GM13976 (cell line): ENCODE results near the gene RFC4.

Experiments
- DNase-seq: peaks from one replicate; pipeline ENCODE4 v3.0.0; 2012; ENCODE audit warnings: low spot score
- in situ Hi-C: fragments of 300-500 bp; cut with MboI; formaldehyde crosslinking; loops from one replicate; pipeline ENCODE4 v1.12.0; 2022; ENCODE audit warnings: low sequenced_read_pairs, mixed read lengths, inconsistent platforms; ENCODE audit not compliant: unreplicated experiment
- TF ChIP-seq, protein P1 (sequence below): IDR thresholded peaks from 2 replicates; pipeline ENCODE4 v1.5.1; 2012; ENCODE audit warnings: borderline replicate concordance, mild to moderate bottlenecking; ENCODE audit not compliant: insufficient read depth; ENCODE audit errors: extremely low read depth, missing control alignments, control extremely low read depth

Gene RFC4

DNA sequence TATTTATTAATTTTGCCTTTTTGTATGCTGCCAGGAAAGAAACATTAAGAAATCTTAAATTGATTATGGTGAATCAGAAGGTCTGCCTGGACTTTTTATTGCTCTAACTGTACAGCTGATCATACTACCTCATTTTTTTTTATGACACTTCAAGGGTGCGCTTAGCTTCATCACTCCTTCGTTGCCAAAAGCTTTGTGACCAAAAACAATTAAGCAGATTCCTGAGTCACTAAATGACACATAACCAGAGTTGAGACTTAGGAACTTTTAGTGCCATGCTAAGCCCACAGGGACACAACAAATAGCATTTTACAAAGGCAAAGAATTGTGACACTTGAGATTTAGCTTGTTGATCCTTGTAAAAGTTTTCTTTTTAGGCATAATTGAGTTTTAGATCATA lies 41.2 kb upstream of the RFC4 start:
- TF ChIP-seq, protein P1, sequence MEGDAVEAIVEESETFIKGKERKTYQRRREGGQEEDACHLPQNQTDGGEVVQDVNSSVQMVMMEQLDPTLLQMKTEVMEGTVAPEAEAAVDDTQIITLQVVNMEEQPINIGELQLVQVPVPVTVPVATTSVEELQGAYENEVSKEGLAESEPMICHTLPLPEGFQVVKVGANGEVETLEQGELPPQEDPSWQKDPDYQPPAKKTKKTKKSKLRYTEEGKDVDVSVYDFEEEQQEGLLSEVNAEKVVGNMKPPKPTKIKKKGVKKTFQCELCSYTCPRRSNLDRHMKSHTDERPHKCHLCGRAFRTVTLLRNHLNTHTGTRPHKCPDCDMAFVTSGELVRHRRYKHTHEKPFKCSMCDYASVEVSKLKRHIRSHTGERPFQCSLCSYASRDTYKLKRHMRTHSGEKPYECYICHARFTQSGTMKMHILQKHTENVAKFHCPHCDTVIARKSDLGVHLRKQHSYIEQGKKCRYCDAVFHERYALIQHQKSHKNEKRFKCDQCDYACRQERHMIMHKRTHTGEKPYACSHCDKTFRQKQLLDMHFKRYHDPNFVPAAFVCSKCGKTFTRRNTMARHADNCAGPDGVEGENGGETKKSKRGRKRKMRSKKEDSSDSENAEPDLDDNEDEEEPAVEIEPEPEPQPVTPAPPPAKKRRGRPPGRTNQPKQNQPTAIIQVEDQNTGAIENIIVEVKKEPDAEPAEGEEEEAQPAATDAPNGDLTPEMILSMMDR, result no peak
- no peak for DNase-seq
- in situ Hi-C loops, result loop anchor here (10.0 kb wide), 1 partner anchor 317 kb away; no protein-coding TSS in a partner anchor

DNA sequence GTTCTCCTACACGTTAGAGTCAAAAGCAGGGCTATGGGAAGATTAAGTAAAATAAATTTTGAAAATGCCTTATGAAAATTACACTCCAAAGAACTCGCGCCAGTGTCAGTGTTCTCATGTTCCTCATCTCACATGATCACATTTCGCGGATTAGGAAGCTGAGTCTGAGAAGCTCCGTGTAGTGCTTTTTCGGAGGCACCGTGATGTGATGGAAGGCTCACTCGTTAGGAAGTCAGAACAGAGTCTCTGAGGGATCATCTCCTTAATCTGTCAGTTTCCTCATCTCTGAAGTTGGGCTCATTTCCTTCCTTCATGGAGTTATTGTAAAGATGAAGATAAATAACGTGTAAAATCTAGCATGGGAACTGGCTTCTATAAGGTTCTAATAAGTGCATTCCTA lies 39.5 kb upstream of the RFC4 start:
- in situ Hi-C loops, result loop anchor here (10.0 kb wide), 1 partner anchor 319 kb away; no protein-coding TSS in a partner anchor
- DNase-seq, result no peak
- TF ChIP-seq, protein P1, result no peak

DNA sequence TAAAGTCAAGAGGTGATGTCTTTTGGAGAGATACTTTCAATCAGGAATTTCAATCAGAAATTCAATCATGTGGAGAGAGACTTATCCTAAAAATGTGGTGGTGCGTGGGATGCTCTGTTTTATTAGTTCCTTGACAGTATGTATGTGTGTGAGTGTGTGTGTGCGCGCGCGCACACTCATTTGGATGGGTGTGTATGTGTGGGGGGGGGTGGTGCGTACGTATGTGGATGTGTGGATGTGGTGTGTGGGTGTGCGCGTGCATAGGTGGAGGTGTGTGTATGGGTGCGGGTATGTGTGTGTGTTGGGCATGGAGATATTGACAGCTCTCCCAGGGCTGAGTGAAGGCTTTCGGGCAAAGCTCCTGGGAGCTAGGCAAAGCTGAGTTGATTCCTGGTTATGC lies 38.6 kb upstream of the RFC4 start:
- TF ChIP-seq, protein P1, result no peak
- in situ Hi-C loops, result loop anchor here (10.0 kb wide), 1 partner anchor 320 kb away; no protein-coding TSS in a partner anchor
- DNase-seq, result no peak

DNA sequence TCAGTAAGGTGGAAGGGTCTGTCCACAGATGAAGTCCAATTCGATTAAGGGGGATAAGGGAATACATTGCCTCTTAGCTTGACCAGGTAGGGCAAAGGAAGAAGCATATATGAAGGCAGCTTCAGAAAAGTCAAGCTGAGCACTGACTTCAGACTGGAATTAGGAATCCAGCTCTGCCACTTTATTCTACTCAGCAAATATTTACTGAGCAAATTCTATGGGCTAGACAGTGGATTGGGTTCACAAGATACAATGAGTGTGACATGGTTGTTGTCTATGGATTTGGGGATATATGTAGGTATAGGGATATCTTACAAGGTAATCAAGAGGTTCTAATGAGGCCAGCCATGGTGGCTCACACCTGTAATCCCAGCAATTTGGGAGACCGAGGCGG lies 36.8 kb upstream of the RFC4 start:
- in situ Hi-C loops, result loop anchor here (10.0 kb wide), 1 partner anchor 322 kb away; no protein-coding TSS in a partner anchor
- TF ChIP-seq, protein P1, result no peak
- DNase-seq, result no peak

DNA sequence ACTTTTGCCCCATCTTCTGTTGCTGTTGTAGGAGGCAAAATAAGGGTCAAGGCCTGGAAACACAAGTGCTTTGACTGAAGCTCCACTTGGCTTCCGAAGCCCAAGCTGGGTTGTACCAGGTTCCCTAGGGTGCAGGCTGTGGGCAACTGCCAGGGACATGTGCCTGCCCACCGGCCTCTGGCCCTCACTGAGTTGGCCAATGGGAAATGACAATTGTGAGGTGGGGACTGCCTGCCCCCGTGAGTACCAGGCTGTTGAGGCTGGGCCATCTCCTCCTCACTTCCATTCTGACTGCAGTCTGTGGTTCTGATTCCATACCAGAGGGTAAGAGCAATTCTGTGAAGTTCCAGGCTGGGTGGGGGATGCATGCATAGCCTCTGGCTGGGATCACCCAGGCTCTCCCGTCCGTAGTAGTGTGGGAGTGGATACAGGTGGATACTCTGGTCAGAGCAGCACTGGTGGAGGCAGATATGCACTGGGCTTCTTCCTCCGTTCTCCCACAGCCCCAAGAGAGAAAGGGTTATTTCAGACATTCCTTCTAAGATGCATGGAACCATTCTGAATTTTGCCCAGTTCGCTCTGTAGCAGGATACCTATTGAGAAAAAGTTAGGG lies 36.2 kb upstream of the RFC4 start, which contains the start of gene ADIPOQ:
Gene ADIPOQ (plus strand): TSS at position 285 of the 613 bp plus-strand sequence. CDS start 10,349 bp downstream, outside the sequence.
- in situ Hi-C loops, result loop anchor here (10.0 kb wide), 1 partner anchor 322 kb away; no protein-coding TSS in a partner anchor
- no peak for DNase-seq
- TF ChIP-seq, protein P1, result no peak

DNA sequence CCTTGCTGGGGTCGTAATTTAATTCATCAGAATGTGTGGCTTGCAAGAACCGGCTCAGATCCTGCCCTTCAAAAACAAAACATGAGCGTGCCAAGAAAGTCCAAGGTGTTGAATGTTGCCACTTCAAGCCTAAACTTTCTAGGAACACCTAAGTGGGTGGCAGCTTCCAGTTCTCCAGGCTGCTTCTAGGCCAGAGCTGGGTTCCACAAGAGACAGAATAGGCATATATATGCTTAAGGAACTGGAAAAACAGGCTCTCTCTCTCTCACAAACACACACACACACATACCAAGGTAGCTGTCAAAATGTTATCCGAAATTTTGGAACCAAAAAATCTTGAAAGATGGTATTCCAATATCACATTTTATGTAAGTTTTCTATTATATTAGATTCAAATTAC lies 35.3 kb upstream of the RFC4 start:
- DNase-seq, result no peak
- in situ Hi-C loops, result loop anchor here (10.0 kb wide), 1 partner anchor 323 kb away; no protein-coding TSS in a partner anchor
- TF ChIP-seq, protein P1, result no peak
